HCT116 (cell line): Measurements from ENCODE around the gene SYT9. TPM values are rescaled to one million over a fixed set of nuclear protein-coding genes. Genes with fewer than 3 reads are reported as not detected.

Experiments
- ATAC-seq: fragments of 200-7000 bp; cut with Tn5 transposase; 2 replicates; pipeline ENCODE4 v1.9.1; 2020; ENCODE audit warnings: mild to moderate bottlenecking, moderate library complexity
- BruUV-seq: library from RNA; stranded (reverse); fragments of 400-500 nt; replicated peaks from 2 replicates; lab custom pipeline; 2021; lab: Mats Ljungman, UMichigan
- CTCF ChIA-PET: fragments of 300-600 bp; sonication (Branson Sonifier 250); formaldehyde crosslinking; loops from one replicate; lab custom pipeline; 2021; ENCODE audit warnings: antibody characterized with exemption; lab: Charles Lee
- POLR2A ChIA-PET: fragments of 300-600, 350-600 bp; sonication (Branson Sonifier 250); formaldehyde crosslinking; loops from one replicate; lab custom pipeline; 2021; ENCODE audit warnings: antibody characterized with exemption; lab: Charles Lee
- RAD21 ChIA-PET, 2 experiments: fragments of 300-600 bp; sonication (Branson Sonifier 250); formaldehyde crosslinking; loops; one replicate each; lab custom pipeline; 2023; ENCODE audit warnings: low total read pairs in 2 of 2; ENCODE audit not compliant: uncharacterized antibody in 2 of 2, unreplicated experiment in 2 of 2, low non-redundant PET in 1 of 2; lab: Charles Lee
- DNase-seq: peaks from one replicate; pipeline ENCODE4 v3.0.0-alpha.2; 2010; ENCODE audit warnings: low read depth, low spot score
- H2AFZ ChIP-seq: fragments of 200-600 bp; shearing (Covaris generic), sonication (generic); 2 replicates; pipeline ENCODE4 v1.6.1; 2017; ENCODE audit warnings: low read depth, mixed run types, mixed read lengths, antibody characterized with exemption, low read length; ENCODE audit not compliant: poor library complexity, severe bottlenecking
- H3K27ac ChIP-seq: 2 replicates; pipeline ENCODE4 v1.5.1; 2012; ENCODE audit warnings: low read depth, low read length
- H3K27me3 ChIP-seq: fragments of 200-600 bp; sonication (generic); 2 replicates; pipeline ENCODE4 v1.6.1; 2016; ENCODE audit warnings: mixed run types, low read length, mixed read lengths; ENCODE audit not compliant: insufficient read depth
- H3K36me3 ChIP-seq, 2 experiments: fragments of 200-500 bp in 1 of 2; fragments of 200-600 bp in 1 of 2; sonication (Bioruptor generic) in 1 of 2; sonication (generic) in 1 of 2; 2 replicates each; pipeline versions ENCODE4 v1.5.1 to v1.6.1; 2014 to 2016; ENCODE audit warnings: low read length in 2 of 2, inconsistent platforms in 1 of 2, mixed read lengths in 1 of 2, mixed run types in 1 of 2; ENCODE audit not compliant: insufficient read depth in 2 of 2, control insufficient read depth in 1 of 2
- H3K4me1 ChIP-seq, 2 experiments: fragments of 200-600 bp in 1 of 2; sonication (generic) in 1 of 2; 2 replicates each; pipeline versions ENCODE4 v1.5.1 to v1.6.1; 2012 to 2017; ENCODE audit warnings: low read length in 2 of 2, inconsistent platforms in 1 of 2, mild to moderate bottlenecking in 1 of 2, mixed read lengths in 1 of 2, mixed run types in 1 of 2, moderate library complexity in 1 of 2; ENCODE audit not compliant: insufficient read depth in 2 of 2, control insufficient read depth in 1 of 2
- H3K4me2 ChIP-seq: fragments of 200-600 bp; sonication (generic); 2 replicates; pipeline ENCODE4 v1.6.1; 2017; ENCODE audit warnings: mixed run types, low read length, mixed read lengths
- H3K4me3 ChIP-seq, 2 experiments: fragments of 200-600 bp in 1 of 2; sonication (generic) in 1 of 2; replicated peaks in 1 of 2; 2 replicates each; pipeline ENCODE4 v1.5.1; 2011 to 2016; ENCODE audit warnings: low read length in 2 of 2, control low read depth in 1 of 2, low read depth in 1 of 2, mild to moderate bottlenecking in 1 of 2, mixed read lengths in 1 of 2, mixed run types in 1 of 2
- H3K79me2 ChIP-seq: fragments of 200-600 bp; sonication (generic); 2 replicates; pipeline ENCODE4 v1.6.1; 2017; ENCODE audit warnings: mild to moderate bottlenecking, mixed run types, low read length, moderate library complexity, mixed read lengths; ENCODE audit not compliant: insufficient read depth
- H3K9ac ChIP-seq: fragments of 200-600 bp; sonication (generic); 2 replicates; pipeline ENCODE4 v1.6.1; 2016; ENCODE audit warnings: low read length, mixed read lengths
- H3K9me2 ChIP-seq: fragments of 200-600 bp; sonication (generic), shearing (Covaris generic); 2 replicates; pipeline ENCODE4 v1.6.1; 2017; ENCODE audit warnings: mixed run types, mild to moderate bottlenecking, moderate library complexity; ENCODE audit not compliant: insufficient read depth
- H3K9me3 ChIP-seq, 2 experiments: fragments of 200-500 bp in 1 of 2; fragments of 200-600 bp in 1 of 2; sonication (Bioruptor generic) in 1 of 2; sonication (generic) in 1 of 2; 2 replicates each; pipeline ENCODE4 v1.6.1; 2014 to 2017; ENCODE audit warnings: low read length in 2 of 2, mixed read lengths in 2 of 2, inconsistent platforms in 1 of 2, low read depth in 1 of 2, mild to moderate bottlenecking in 1 of 2, mixed run types in 1 of 2, moderate library complexity in 1 of 2; ENCODE audit not compliant: control insufficient read depth in 1 of 2, insufficient read depth in 1 of 2
- H4K20me1 ChIP-seq: fragments of 200-600 bp; sonication (generic), shearing (Covaris generic); 2 replicates; pipeline ENCODE4 v1.6.1; 2017; ENCODE audit warnings: mixed run types, mild to moderate bottlenecking, moderate library complexity; ENCODE audit not compliant: insufficient read depth
- ATF3 ChIP-seq: IDR thresholded peaks from 2 replicates; pipeline ENCODE4 v1.6.1; 2012
- CBX3 ChIP-seq: IDR thresholded peaks from 2 replicates; pipeline ENCODE4 v1.6.1; 2012; ENCODE audit warnings: low read depth
- CEBPB ChIP-seq: IDR thresholded peaks from 2 replicates; pipeline ENCODE4 v1.6.1; 2012; ENCODE audit warnings: low read depth
- CTCF ChIP-seq, 3 experiments: fragments of 200-600 bp in 1 of 3; sonication (generic) in 1 of 3; IDR thresholded peaks in 2 of 3; conservative IDR thresholded peaks in 1 of 3; 2 replicates each; pipeline ENCODE4 v1.5.1; 2012 to 2017; ENCODE audit warnings: low read depth in 2 of 3, low read length in 2 of 3, antibody characterized with exemption in 1 of 3, borderline replicate concordance in 1 of 3, control low read depth in 1 of 3, mild to moderate bottlenecking in 1 of 3, mixed read lengths in 1 of 3, mixed run types in 1 of 3, moderate library complexity in 1 of 3; ENCODE audit not compliant: insufficient read depth in 1 of 3
- EGR1 ChIP-seq: IDR thresholded peaks from 2 replicates; pipeline ENCODE4 v1.6.1; 2012; ENCODE audit warnings: low read depth
- ELF1 ChIP-seq: IDR thresholded peaks from 2 replicates; pipeline ENCODE4 v1.6.1; 2012; ENCODE audit warnings: low read depth, borderline replicate concordance
- EZH2 ChIP-seq: fragments of 200-600 bp; sonication (generic); IDR thresholded peaks from 2 replicates; pipeline ENCODE4 v1.6.1; 2017; ENCODE audit warnings: antibody characterized with exemption, mixed run types
- EZH2phosphoT487 ChIP-seq: fragments of 200-600 bp; IDR thresholded peaks from 2 replicates; pipeline ENCODE4 v1.6.1; 2018; ENCODE audit warnings: antibody characterized with exemption, borderline replicate concordance
- FOSL1 ChIP-seq: IDR thresholded peaks from 2 replicates; pipeline ENCODE4 v1.6.1; 2012; ENCODE audit warnings: low read depth
- JUND ChIP-seq: IDR thresholded peaks from 2 replicates; pipeline ENCODE4 v1.6.1; 2012
- MAX ChIP-seq: IDR thresholded peaks from 2 replicates; pipeline ENCODE4 v1.6.1; 2012
- POLR2A ChIP-seq: IDR thresholded peaks from 2 replicates; pipeline ENCODE4 v1.7.0; 2011; ENCODE audit warnings: borderline replicate concordance; ENCODE audit not compliant: insufficient read depth, insufficient read length; ENCODE audit errors: extremely low read depth
- POLR2AphosphoS5 ChIP-seq: IDR thresholded peaks from 2 replicates; pipeline ENCODE4 v1.6.1; 2011; ENCODE audit warnings: mild to moderate bottlenecking, low read depth, low read length, moderate library complexity
- RAD21 ChIP-seq: IDR thresholded peaks from 2 replicates; pipeline ENCODE4 v1.6.1; 2012; ENCODE audit warnings: low read depth, mild to moderate bottlenecking
- SIN3A ChIP-seq: IDR thresholded peaks from 2 replicates; pipeline ENCODE4 v1.6.1; 2012; ENCODE audit warnings: low read depth
- SP1 ChIP-seq: IDR thresholded peaks from 2 replicates; pipeline ENCODE4 v1.6.1; 2012; ENCODE audit warnings: low read depth
- TCF7L2 ChIP-seq: IDR thresholded peaks from 2 replicates; pipeline ENCODE4 v1.7.0; 2011; ENCODE audit warnings: borderline replicate concordance, inconsistent platforms; ENCODE audit not compliant: insufficient read depth, insufficient read length; ENCODE audit errors: extremely low read depth
- YY1 ChIP-seq: IDR thresholded peaks from 2 replicates; pipeline ENCODE4 v1.6.1; 2011; ENCODE audit warnings: low read length, low read depth, moderate library complexity, mild to moderate bottlenecking; ENCODE audit not compliant: insufficient replicate concordance; ENCODE audit errors: extremely low read depth
- ZNF274 ChIP-seq: fragments of 200-500 bp; sonication (Bioruptor generic); IDR thresholded peaks from 2 replicates; pipeline ENCODE4 v1.6.1; 2014; ENCODE audit warnings: mild to moderate bottlenecking, low read depth, low read length, inconsistent platforms
- intact Hi-C: fragments of 100-400 bp; cut with micrococcal nuclease; formaldehyde crosslinking; loops from 2 replicates; pipeline ENCODE4 v1.10.0; 2022
- total RNA-seq: library from RNA; stranded (reverse); gene quantifications from one replicate; pipeline ENCODE4 v1.2.1, GENCODE V29; 2021; ENCODE audit not compliant: unreplicated experiment

SYT9 gene
- total RNA-seq, 1 experiment from 2014 or later = not detected

GRCh38 chr11:7462706-7463105 lies 211.0 kb downstream of the SYT9 start:
- intact Hi-C loops = no loop called here
- H3K4me1 ChIP-seq = no peaks in the 10 kb centered on the region
- peaks cover 19% of the 10 kb centered on the region for H3K27me3 ChIP-seq
- no peaks in the 10 kb centered on the region for H3K9me3 ChIP-seq
- H3K27ac ChIP-seq = no peak overlapping the region
- H3K9ac ChIP-seq = no peak overlapping the region
- POLR2A ChIA-PET = no interaction called here
- no peaks in the 10 kb centered on the region for H3K79me2 ChIP-seq
- H3K9me2 ChIP-seq = no peaks in the 10 kb centered on the region
- RAD21 ChIA-PET = no interaction called here
- BruUV-seq = no TSS peak
- CTCF ChIA-PET = no interaction called here
- H3K36me3 ChIP-seq = no peaks in the 10 kb centered on the region
- no peak overlapping the region for H3K4me3 ChIP-seq
- no peak for TF ChIP-seq EZH2
- TF ChIP-seq YY1 = no peak
- no peak for TF ChIP-seq CEBPB
- no peak for TF ChIP-seq POLR2AphosphoS5
- no peak for TF ChIP-seq MAX
- TF ChIP-seq CBX3 = no peak
- TF ChIP-seq EGR1 = no peak
- TF ChIP-seq ZNF274 = no peak
- no peak for TF ChIP-seq EZH2phosphoT487
- no peak for TF ChIP-seq TCF7L2
- no peak for TF ChIP-seq JUND
- TF ChIP-seq, all 23 proteins: peak for 0
- ATAC-seq (no peak), DNase-seq (no peak)
- Histone ChIP-seq H3K4me2 (no peak overlapping the region), H2AFZ (no peak overlapping the region), H4K20me1 (no peaks in the 10 kb centered on the region)

- CTCF ChIA-PET = no interaction called here
- H3K9me2 ChIP-seq = no peaks in the 10 kb centered on the region
- TF ChIP-seq EZH2 = no peak
- TF ChIP-seq ZNF274 = no peak
- no peak for TF ChIP-seq EGR1
- no peak for TF ChIP-seq JUND
- no peak for TF ChIP-seq SP1
- no peak for TF ChIP-seq MAX
- TF ChIP-seq YY1 = no peak
- no peak for TF ChIP-seq ELF1
- TF ChIP-seq ATF3 = no peak
- TF ChIP-seq CTCF (IDR thresholded peaks at IDR 0.05 in 2 of 3, conservative IDR thresholded peaks at IDR 0.05 in 1 of 3; ENCODE audit: borderline replicate concordance in 1 of 3, insufficient read depth in 1 of 3, low read depth in 2 of 3, low read length in 2 of 3) = no peak
- no peak for TF ChIP-seq CEBPB
- TF ChIP-seq CBX3 = no peak
- TF ChIP-seq EZH2phosphoT487 = no peak
- TF ChIP-seq TCF7L2 = no peak
- TF ChIP-seq RAD21 = no peak
- TF ChIP-seq POLR2A = no peak
- TF ChIP-seq SIN3A = no peak
- TF ChIP-seq FOSL1 = no peak
- TF ChIP-seq, all 23 proteins: peak for 0
- intact Hi-C loops = no loop called here
- ChIA-PET RAD21 (no interaction called here), POLR2A (no interaction called here)
- Histone ChIP-seq H4K20me1 (no peaks in the 10 kb centered on the region), H3K9ac (no peak overlapping the region), H3K4me2 (no peak overlapping the region), H3K27me3 (peaks cover 37% of the 10 kb centered on the region), H3K36me3 (no peaks in the 10 kb centered on the region), H3K9me3 (no peaks in the 10 kb centered on the region), H2AFZ (no peak overlapping the region), H3K27ac (no peak overlapping the region), H3K79me2 (no peaks in the 10 kb centered on the region), H3K4me3 (no peak overlapping the region), H3K4me1 (no peaks in the 10 kb centered on the region)
- no peak for ATAC-seq
- BruUV-seq = no TSS peak
- DNase-seq = no peak
Observed at GRCh38 chr11:7467652-7468051, 215.9 kb downstream of the SYT9 start.
